Measurements from ENCODE around the gene ORM2.

The ORM2 gene

GRCh38 chr9:114282507-114282906 is 47.2 kb upstream of the ORM2 start:
- Histone ChIP-seq H4K91ac (ENCODE audit: low read length) (peak overlapping the region; percentile 52), H3K4ac (ENCODE audit: low read depth in 1 of 2, low read length in 2 of 2) (no peak overlapping the region), H3K18ac (ENCODE audit: low read depth in 1 of 2, low read length in 2 of 2) (no peak overlapping the region), H3K4me1 (ENCODE audit: control insufficient read depth, insufficient read depth, low read depth, low read length) (peaks cover 74% of the 10 kb centered on the region), H3K27me3 (ENCODE audit: control insufficient read depth in 1 of 2, insufficient read depth in 1 of 2, low read length in 2 of 2) (no peaks in the 10 kb centered on the region), H3K79me1 (replicated peaks; ENCODE audit: low read length, poor library complexity, severe bottlenecking) (peaks cover 8% of the 10 kb centered on the region), H3K36me3 (ENCODE audit: control insufficient read depth in 1 of 2, insufficient read depth in 2 of 2, low read depth in 1 of 2, low read length in 2 of 2) (peaks cover 0 to 43% of the 10 kb centered on the region in 2 experiments), H2AK5ac (ENCODE audit: low read length, severe bottlenecking) (peak overlapping the region; percentile 3), H4K8ac (ENCODE audit: low read length) (no peak overlapping the region), H2BK120ac (ENCODE audit: low read depth, low read length) (no peak overlapping the region), H2BK15ac (ENCODE audit: low read depth, poor library complexity, severe bottlenecking) (no peak overlapping the region), H3K14ac (ENCODE audit: low read length in 2 of 2) (no peak overlapping the region), H3K9ac (ENCODE audit: low read length) (peak overlapping the region; percentile 10), H3K23ac (ENCODE audit: low read length in 2 of 2) (no peak overlapping the region), H3K4me3 (ENCODE audit: insufficient read depth in 1 of 2, low read depth in 1 of 2, low read length in 2 of 2) (no peak overlapping the region), H3K9me3 (ENCODE audit: control insufficient read depth, low read length) (no peaks in the 10 kb centered on the region), H3K27ac (ENCODE audit: low read length, poor library complexity, severe bottlenecking) (peak overlapping the region; percentile 62), H2AFZ (ENCODE audit: low read depth, low read length) (no peak overlapping the region), H2BK12ac (ENCODE audit: low read length in 2 of 2) (no peak overlapping the region), H3K4me2 (ENCODE audit: low read length, poor library complexity, severe bottlenecking) (no peak overlapping the region), H2BK5ac (ENCODE audit: low read depth, low read length, poor library complexity, severe bottlenecking) (no peak overlapping the region)
- DNase-seq: no peak
- WGBS: 99% methylated on average over 6 of the region's 6 CpGs

- no peak overlapping the region for H3K4me3 ChIP-seq (ENCODE audit: insufficient read depth in 1 of 2, low read depth in 1 of 2, low read length in 2 of 2)
- peaks cover 76% of the 10 kb centered on the region for H3K4me1 ChIP-seq (ENCODE audit: control insufficient read depth, insufficient read depth, low read depth, low read length)
- H3K27me3 ChIP-seq (ENCODE audit: control insufficient read depth in 1 of 2, insufficient read depth in 1 of 2, low read length in 2 of 2): no peaks in the 10 kb centered on the region
- peaks cover 0 to 47% of the 10 kb centered on the region in 2 experiments for H3K36me3 ChIP-seq (ENCODE audit: control insufficient read depth in 1 of 2, insufficient read depth in 2 of 2, low read depth in 1 of 2, low read length in 2 of 2)
- H3K9me3 ChIP-seq (ENCODE audit: control insufficient read depth, low read length): no peaks in the 10 kb centered on the region
- no peak overlapping the region for H2BK120ac ChIP-seq (ENCODE audit: low read depth, low read length)
- H2BK15ac ChIP-seq (ENCODE audit: low read depth, poor library complexity, severe bottlenecking): no peak overlapping the region
- no peak overlapping the region for H4K8ac ChIP-seq (ENCODE audit: low read length)
- H3K9ac ChIP-seq (ENCODE audit: low read length): peak overlapping the region; percentile 10
- H3K23ac ChIP-seq (ENCODE audit: low read length in 2 of 2): no peak overlapping the region
- H2BK12ac ChIP-seq (ENCODE audit: low read length in 2 of 2): no peak overlapping the region
- H3K14ac ChIP-seq (ENCODE audit: low read length in 2 of 2): no peak overlapping the region
- no peak overlapping the region for H2AK5ac ChIP-seq (ENCODE audit: low read length, severe bottlenecking)
- H3K27ac ChIP-seq (ENCODE audit: low read length, poor library complexity, severe bottlenecking): peak overlapping the region; percentile 62
- H3K18ac ChIP-seq (ENCODE audit: low read depth in 1 of 2, low read length in 2 of 2): no peak overlapping the region
- H3K79me1 ChIP-seq (replicated peaks; ENCODE audit: low read length, poor library complexity, severe bottlenecking): peaks cover 8% of the 10 kb centered on the region
- H4K91ac ChIP-seq (ENCODE audit: low read length): no peak overlapping the region
- no peak overlapping the region for H3K4me2 ChIP-seq (ENCODE audit: low read length, poor library complexity, severe bottlenecking)
- no peak overlapping the region for H2AFZ ChIP-seq (ENCODE audit: low read depth, low read length)
- H2BK5ac ChIP-seq (ENCODE audit: low read depth, low read length, poor library complexity, severe bottlenecking): no peak overlapping the region
- DNase-seq: peak; percentile 94
- 58% methylated on average over 3 of the region's 5 CpGs for WGBS
- H3K4ac ChIP-seq (ENCODE audit: low read depth in 1 of 2, low read length in 2 of 2): no peak overlapping the region
Measured at GRCh38 chr9:114282926-114283325, 46.7 kb upstream of the ORM2 start.

- Histone ChIP-seq H4K91ac (ENCODE audit: low read length) (no peak overlapping the region), H4K8ac (ENCODE audit: low read length) (no peak overlapping the region), H3K18ac (ENCODE audit: low read depth in 1 of 2, low read length in 2 of 2) (no peak overlapping the region), H3K27me3 (ENCODE audit: control insufficient read depth in 1 of 2, insufficient read depth in 1 of 2, low read length in 2 of 2) (no peaks in the 10 kb centered on the region), H3K79me1 (replicated peaks; ENCODE audit: low read length, poor library complexity, severe bottlenecking) (peaks cover 8% of the 10 kb centered on the region), H3K4me1 (ENCODE audit: control insufficient read depth, insufficient read depth, low read depth, low read length) (peaks cover 74% of the 10 kb centered on the region), H2BK120ac (ENCODE audit: low read depth, low read length) (no peak overlapping the region), H3K23ac (ENCODE audit: low read length in 2 of 2) (no peak overlapping the region), H2BK12ac (ENCODE audit: low read length in 2 of 2) (peak overlapping the region in 1 of 2 experiments; percentile 55), H3K36me3 (ENCODE audit: control insufficient read depth in 1 of 2, insufficient read depth in 2 of 2, low read depth in 1 of 2, low read length in 2 of 2) (peaks cover 0 to 47% of the 10 kb centered on the region in 2 experiments), H3K4me3 (ENCODE audit: insufficient read depth in 1 of 2, low read depth in 1 of 2, low read length in 2 of 2) (no peak overlapping the region), H2AK5ac (ENCODE audit: low read length, severe bottlenecking) (peak overlapping the region; percentile 24), H3K27ac (ENCODE audit: low read length, poor library complexity, severe bottlenecking) (no peak overlapping the region), H3K4ac (ENCODE audit: low read depth in 1 of 2, low read length in 2 of 2) (no peak overlapping the region), H3K9me3 (ENCODE audit: control insufficient read depth, low read length) (no peaks in the 10 kb centered on the region), H3K4me2 (ENCODE audit: low read length, poor library complexity, severe bottlenecking) (no peak overlapping the region), H2BK15ac (ENCODE audit: low read depth, poor library complexity, severe bottlenecking) (no peak overlapping the region), H3K14ac (ENCODE audit: low read length in 2 of 2) (no peak overlapping the region), H3K9ac (ENCODE audit: low read length) (no peak overlapping the region), H2AFZ (ENCODE audit: low read depth, low read length) (no peak overlapping the region), H2BK5ac (ENCODE audit: low read depth, low read length, poor library complexity, severe bottlenecking) (no peak overlapping the region)
- 95% methylated on average over 13 of the region's 14 CpGs for WGBS
- DNase-seq: no peak
Measured at GRCh38 chr9:114283551-114284111, 46.0 kb upstream of the ORM2 start.

- no peaks in the 10 kb centered on the region for H3K9me3 ChIP-seq (ENCODE audit: control insufficient read depth, low read length)
- WGBS: 97% methylated on average over 11 of the region's 11 CpGs
- H3K9ac ChIP-seq (ENCODE audit: low read length): no peak overlapping the region
- H3K4me1 ChIP-seq (ENCODE audit: control insufficient read depth, insufficient read depth, low read depth, low read length): peaks cover 76% of the 10 kb centered on the region
- no peak overlapping the region for H3K4me2 ChIP-seq (ENCODE audit: low read length, poor library complexity, severe bottlenecking)
- no peak overlapping the region for H3K14ac ChIP-seq (ENCODE audit: low read length in 2 of 2)
- peak overlapping the region; percentile 34 for H2BK15ac ChIP-seq (ENCODE audit: low read depth, poor library complexity, severe bottlenecking)
- peak overlapping the region; percentile 84 for H2AK5ac ChIP-seq (ENCODE audit: low read length, severe bottlenecking)
- no peak overlapping the region for H3K4ac ChIP-seq (ENCODE audit: low read depth in 1 of 2, low read length in 2 of 2)
- H4K8ac ChIP-seq (ENCODE audit: low read length): no peak overlapping the region
- peak overlapping the region; percentile 80 to 93 for H2BK12ac ChIP-seq (ENCODE audit: low read length in 2 of 2)
- no peak overlapping the region for H4K91ac ChIP-seq (ENCODE audit: low read length)
- H2BK5ac ChIP-seq (ENCODE audit: low read depth, low read length, poor library complexity, severe bottlenecking): no peak overlapping the region
- peaks cover 11% of the 10 kb centered on the region for H3K79me1 ChIP-seq (replicated peaks; ENCODE audit: low read length, poor library complexity, severe bottlenecking)
- no peaks in the 10 kb centered on the region for H3K27me3 ChIP-seq (ENCODE audit: control insufficient read depth in 1 of 2, insufficient read depth in 1 of 2, low read length in 2 of 2)
- H2AFZ ChIP-seq (ENCODE audit: low read depth, low read length): no peak overlapping the region
- H2BK120ac ChIP-seq (ENCODE audit: low read depth, low read length): no peak overlapping the region
- no peak overlapping the region for H3K23ac ChIP-seq (ENCODE audit: low read length in 2 of 2)
- H3K36me3 ChIP-seq (ENCODE audit: control insufficient read depth in 1 of 2, insufficient read depth in 2 of 2, low read depth in 1 of 2, low read length in 2 of 2): peaks cover 0 to 51% of the 10 kb centered on the region in 2 experiments
- no peak overlapping the region for H3K27ac ChIP-seq (ENCODE audit: low read length, poor library complexity, severe bottlenecking)
- H3K18ac ChIP-seq (ENCODE audit: low read depth in 1 of 2, low read length in 2 of 2): peak overlapping the region in 1 of 2 experiments; percentile 18
- no peak for DNase-seq
- no peak overlapping the region for H3K4me3 ChIP-seq (ENCODE audit: insufficient read depth in 1 of 2, low read depth in 1 of 2, low read length in 2 of 2)
Measured at GRCh38 chr9:114284316-114285060, 45.2 kb upstream of the ORM2 start.
